ENCODE data around the gene DHRSX. TPM values are rescaled to one million over a fixed set of nuclear protein-coding genes. Genes with fewer than 3 reads are reported as not detected.

Gene DHRSX
- total and polyA plus RNA-seq, 2 donors (not counting 1 experiment from before 2014, with no cell fraction given), result 18.8 to 39.0 TPM

DNA sequence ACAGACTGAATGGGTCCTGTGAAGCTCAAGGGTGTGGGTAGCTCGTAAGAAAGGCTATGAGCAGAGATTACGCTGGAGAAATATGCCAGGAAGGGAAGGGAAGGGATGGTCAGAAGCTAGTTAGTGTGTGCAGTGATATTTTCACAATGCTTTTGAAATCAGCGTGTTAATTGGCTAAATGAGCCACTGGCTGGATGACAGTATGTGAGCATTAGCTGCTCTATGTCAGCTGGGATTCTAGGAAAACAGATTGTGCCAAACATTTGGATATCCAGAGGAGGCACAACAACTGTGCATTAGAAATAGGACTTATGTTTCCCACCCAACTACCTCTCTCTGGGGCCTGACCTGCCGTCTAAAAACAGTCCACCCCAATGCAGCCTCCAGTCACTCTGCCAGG lies 168.5 kb downstream of the DHRSX start:
- no peak for DNase-seq

DNA sequence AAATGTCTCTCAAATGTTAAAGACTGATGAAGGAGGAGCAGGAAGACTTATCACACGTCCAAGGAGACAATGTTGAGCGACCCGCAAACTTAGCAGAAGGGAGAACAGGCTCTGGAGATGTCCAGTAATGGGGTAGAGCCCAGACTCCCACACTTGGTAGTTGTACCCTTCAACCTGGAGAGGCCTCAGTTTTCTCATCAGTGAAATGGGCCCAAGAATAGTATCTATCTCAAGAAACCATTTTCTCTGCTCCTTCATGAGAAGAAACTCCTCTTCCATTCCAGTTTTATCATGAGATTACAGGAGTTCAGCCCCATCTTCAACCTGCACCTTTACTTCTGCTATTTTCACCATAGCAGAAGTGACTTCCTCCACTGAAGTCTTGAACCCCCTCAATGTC lies 169.9 kb downstream of the DHRSX start:
- intact Hi-C loops (cut with micrococcal nuclease), result no loop called here
- peaks cover 10% of the 10 kb centered on the region for H3K4me1 Mint-ChIP-seq
- ChIA-PET CTCF (no interaction called here), POLR2A (no interaction called here)
- Histone ChIP-seq H3K9me3 (ENCODE audit: control extremely low read depth in 1 of 3, control insufficient read depth in 2 of 3, insufficient read depth in 1 of 3, low read length in 2 of 3) (peaks cover 0 to 3% (median under 1%) of the 10 kb centered on the region in 3 donors), H3K9ac (ENCODE audit: low read length) (no peak overlapping the region), H3K4me2 (replicated peaks; ENCODE audit: low read depth, low read length, poor library complexity, severe bottlenecking) (no peak overlapping the region), H2AFZ (ENCODE audit: insufficient read depth, low read depth, low read length, poor library complexity, severe bottlenecking) (no peak overlapping the region), H3K27me3 (replicated peaks in 1 of 4; ENCODE audit: control extremely low read depth in 1 of 4, control insufficient read depth in 3 of 4, insufficient read depth in 4 of 4, low read length in 3 of 4) (no peaks in the 10 kb centered on the region), H3K27ac (ENCODE audit: low read length in 2 of 2) (no peak overlapping the region), H3K36me3 (replicated peaks in 1 of 2; ENCODE audit: control extremely low read depth in 1 of 2, control insufficient read depth in 1 of 2, extremely low read depth in 1 of 2, insufficient read depth in 2 of 2, low read length in 1 of 2) (no peaks in the 10 kb centered on the region), H3K4me3 (ENCODE audit: control extremely low read depth in 1 of 5, extremely low read depth in 1 of 5, insufficient read depth in 1 of 5, low read depth in 2 of 5, low read length in 4 of 5) (no peak overlapping the region), H4K20me1 (ENCODE audit: control insufficient read depth, insufficient read depth, low read length, poor library complexity, severe bottlenecking) (no peaks in the 10 kb centered on the region), H3K79me2 (ENCODE audit: control insufficient read depth, insufficient read depth, low read length) (no peaks in the 10 kb centered on the region), H3K4me1 (ENCODE audit: control insufficient read depth in 2 of 2, insufficient read depth in 2 of 2, low read length in 2 of 2) (peaks cover 0 to 4% of the 10 kb centered on the region in 2 donors)
- H3K4me3 Mint-ChIP-seq, result no peak overlapping the region
- 92% methylated on average over 3 of the region's 3 CpGs for WGBS (ENCODE audit: insufficient coverage)
- no peak for DNase-seq
- ATAC-seq (ENCODE audit: low read depth), result no peak
- no peaks in the 10 kb centered on the region for H3K27me3 Mint-ChIP-seq
- no peak overlapping the region for H3K27ac Mint-ChIP-seq
- TF ChIP-seq, protein P1, sequence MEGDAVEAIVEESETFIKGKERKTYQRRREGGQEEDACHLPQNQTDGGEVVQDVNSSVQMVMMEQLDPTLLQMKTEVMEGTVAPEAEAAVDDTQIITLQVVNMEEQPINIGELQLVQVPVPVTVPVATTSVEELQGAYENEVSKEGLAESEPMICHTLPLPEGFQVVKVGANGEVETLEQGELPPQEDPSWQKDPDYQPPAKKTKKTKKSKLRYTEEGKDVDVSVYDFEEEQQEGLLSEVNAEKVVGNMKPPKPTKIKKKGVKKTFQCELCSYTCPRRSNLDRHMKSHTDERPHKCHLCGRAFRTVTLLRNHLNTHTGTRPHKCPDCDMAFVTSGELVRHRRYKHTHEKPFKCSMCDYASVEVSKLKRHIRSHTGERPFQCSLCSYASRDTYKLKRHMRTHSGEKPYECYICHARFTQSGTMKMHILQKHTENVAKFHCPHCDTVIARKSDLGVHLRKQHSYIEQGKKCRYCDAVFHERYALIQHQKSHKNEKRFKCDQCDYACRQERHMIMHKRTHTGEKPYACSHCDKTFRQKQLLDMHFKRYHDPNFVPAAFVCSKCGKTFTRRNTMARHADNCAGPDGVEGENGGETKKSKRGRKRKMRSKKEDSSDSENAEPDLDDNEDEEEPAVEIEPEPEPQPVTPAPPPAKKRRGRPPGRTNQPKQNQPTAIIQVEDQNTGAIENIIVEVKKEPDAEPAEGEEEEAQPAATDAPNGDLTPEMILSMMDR (IDR thresholded peaks at IDR 0.05), result no peak
- TF ChIP-seq EZH2 (IDR thresholded peaks at IDR 0.05; ENCODE audit: borderline replicate concordance, insufficient read depth, low read depth, low read length, poor library complexity, severe bottlenecking), result no peak
- H3K9me3 Mint-ChIP-seq (ENCODE audit: insufficient read depth), result no peaks in the 10 kb centered on the region

More for the DNA sequence above, 168.5 kb downstream of the DHRSX start:
- peaks cover 14% of the 10 kb centered on the region for H3K4me1 Mint-ChIP-seq
- POLR2A ChIA-PET, result no interaction called here
- no peak overlapping the region for H3K27ac ChIP-seq (ENCODE audit: low read length in 2 of 2)
- intact Hi-C loops (cut with micrococcal nuclease), result no loop called here
- 93% methylated on average over 4 of the region's 4 CpGs for WGBS (ENCODE audit: insufficient coverage)
- no peaks in the 10 kb centered on the region for H3K9me3 Mint-ChIP-seq (ENCODE audit: insufficient read depth)
- no peak for ATAC-seq (ENCODE audit: low read depth)
- H2AFZ ChIP-seq (ENCODE audit: insufficient read depth, low read depth, low read length, poor library complexity, severe bottlenecking), result no peak overlapping the region
- H3K36me3 ChIP-seq (replicated peaks in 1 of 2; ENCODE audit: control extremely low read depth in 1 of 2, control insufficient read depth in 1 of 2, extremely low read depth in 1 of 2, insufficient read depth in 2 of 2, low read length in 1 of 2), result no peaks in the 10 kb centered on the region
- no peaks in the 10 kb centered on the region for H4K20me1 ChIP-seq (ENCODE audit: control insufficient read depth, insufficient read depth, low read length, poor library complexity, severe bottlenecking)
- H3K4me3 ChIP-seq (ENCODE audit: control extremely low read depth in 1 of 5, extremely low read depth in 1 of 5, insufficient read depth in 1 of 5, low read depth in 2 of 5, low read length in 4 of 5), result no peak overlapping the region
- CTCF ChIA-PET, result no interaction called here
- no peaks in the 10 kb centered on the region for H3K79me2 ChIP-seq (ENCODE audit: control insufficient read depth, insufficient read depth, low read length)
- no peaks in the 10 kb centered on the region for H3K27me3 ChIP-seq (replicated peaks in 1 of 4; ENCODE audit: control extremely low read depth in 1 of 4, control insufficient read depth in 3 of 4, insufficient read depth in 4 of 4, low read length in 3 of 4)
- no peak overlapping the region for H3K9ac ChIP-seq (ENCODE audit: low read length)
- no peak overlapping the region for H3K27ac Mint-ChIP-seq
- H3K4me1 ChIP-seq (ENCODE audit: control insufficient read depth in 2 of 2, insufficient read depth in 2 of 2, low read length in 2 of 2), result peaks cover 4 to 5% of the 10 kb centered on the region in 2 donors
- no peak overlapping the region for H3K4me2 ChIP-seq (replicated peaks; ENCODE audit: low read depth, low read length, poor library complexity, severe bottlenecking)
- no peak overlapping the region for H3K4me3 Mint-ChIP-seq
- no peaks in the 10 kb centered on the region for H3K27me3 Mint-ChIP-seq
- TF ChIP-seq, protein P1 (IDR thresholded peaks at IDR 0.05), result no peak
- TF ChIP-seq EZH2 (IDR thresholded peaks at IDR 0.05; ENCODE audit: borderline replicate concordance, insufficient read depth, low read depth, low read length, poor library complexity, severe bottlenecking), result no peak
- no peaks in the 10 kb centered on the region for H3K9me3 ChIP-seq (ENCODE audit: control extremely low read depth in 1 of 3, control insufficient read depth in 2 of 3, insufficient read depth in 1 of 3, low read length in 2 of 3)
